Caco-2 (cell line): Measurements from ENCODE around the gene PDIK1L. TPM values are rescaled to one million over a fixed set of nuclear protein-coding genes. Genes with fewer than 3 reads are reported as not detected.

Experiments
- BruUV-seq: library from RNA; stranded (reverse); fragments of 400-500 nt; replicated peaks from 2 replicates; lab custom pipeline; 2021; lab: Mats Ljungman, UMichigan
- CTCF ChIA-PET: fragments of 300-600 bp; sonication (Branson Sonifier 250); formaldehyde crosslinking; loops from one replicate; lab custom pipeline; 2022; ENCODE audit warnings: antibody characterized with exemption; lab: Charles Lee
- POLR2A ChIA-PET: fragments of 300-600 bp; sonication (Branson Sonifier 250); formaldehyde crosslinking; loops from one replicate; lab custom pipeline; 2022; ENCODE audit warnings: antibody characterized with exemption; lab: Charles Lee
- DNase-seq, 2 experiments: peaks; one replicate each; pipeline versions ENCODE4 v3.0.0 to v3.0.0-alpha.2; 2020 to 2022
- H3K27me3 ChIP-seq: replicated peaks from 2 replicates; pipeline ENCODE4 v1.6.0; 2011; ENCODE audit warnings: low read length; ENCODE audit not compliant: control insufficient read depth, insufficient read depth
- H3K36me3 ChIP-seq: 2 replicates; pipeline ENCODE4 v1.5.1; 2011; ENCODE audit warnings: low read length; ENCODE audit not compliant: control insufficient read depth, insufficient read depth
- H3K4me1 ChIP-seq: fragments of 250-450 bp; sonication (Bioruptor Pico); 2 replicates; pipeline ENCODE4 v1.5.1; 2020; ENCODE audit warnings: mild to moderate bottlenecking
- H3K4me3 ChIP-seq: 2 replicates; pipeline ENCODE4 v1.5.1; 2011; ENCODE audit warnings: low read depth, mild to moderate bottlenecking, control low read depth, low read length
- H3K9me3 ChIP-seq: fragments of 250-450 bp; sonication (Bioruptor Pico); 2 replicates; pipeline ENCODE4 v1.5.1; 2020; ENCODE audit warnings: mild to moderate bottlenecking, moderate library complexity
- H3K27ac Mint-ChIP-seq: one replicate; pipeline ENCODE4 v1.8.0; 2022; ENCODE audit warnings: mixed read lengths; ENCODE audit not compliant: unreplicated experiment
- H3K27me3 Mint-ChIP-seq: one replicate; pipeline ENCODE4 v1.8.0; 2022; ENCODE audit warnings: mixed read lengths; ENCODE audit not compliant: insufficient read depth, unreplicated experiment
- H3K36me3 Mint-ChIP-seq: one replicate; pipeline ENCODE4 v1.8.0; 2022; ENCODE audit warnings: mild to moderate bottlenecking, mixed read lengths; ENCODE audit not compliant: insufficient read depth, unreplicated experiment
- H3K4me1 Mint-ChIP-seq: one replicate; pipeline ENCODE4 v1.8.0; 2022; ENCODE audit warnings: low read depth, mixed read lengths; ENCODE audit not compliant: unreplicated experiment
- H3K4me3 Mint-ChIP-seq: one replicate; pipeline ENCODE4 v1.8.0; 2022; ENCODE audit warnings: mild to moderate bottlenecking, moderate library complexity, mixed read lengths; ENCODE audit not compliant: unreplicated experiment
- H3K9me3 Mint-ChIP-seq: one replicate; pipeline ENCODE4 v1.8.0; 2022; ENCODE audit warnings: mixed read lengths; ENCODE audit not compliant: unreplicated experiment
- intact Hi-C: fragments of 100-400 bp; cut with micrococcal nuclease; formaldehyde crosslinking; loops from one replicate; pipeline ENCODE4 v1.10.0; 2022; ENCODE audit not compliant: unreplicated experiment
- total RNA-seq: library from RNA; stranded (reverse); gene quantifications from 2 replicates; pipeline ENCODE4 v1.2.3, GENCODE V29; 2022
- TF ChIP-seq, protein P1 (sequence below), 2 experiments: fragments of 200-600 bp in 1 of 2; IDR thresholded peaks; 1 replicate in 1 of 2; 2 replicates in 1 of 2; pipeline versions ENCODE4 v1.5.1 to v1.8.0; 2011 to 2022; ENCODE audit warnings: antibody characterized with exemption in 1 of 2, control low read depth in 1 of 2, inconsistent platforms in 1 of 2, low read depth in 1 of 2, low read length in 1 of 2, mild to moderate bottlenecking in 1 of 2, moderate library complexity in 1 of 2; ENCODE audit not compliant: insufficient read depth in 1 of 2, severe bottlenecking in 1 of 2, unreplicated experiment in 1 of 2

PDIK1L gene
- total RNA-seq, 1 experiment from 2014 or later: 5.5 TPM

DNA sequence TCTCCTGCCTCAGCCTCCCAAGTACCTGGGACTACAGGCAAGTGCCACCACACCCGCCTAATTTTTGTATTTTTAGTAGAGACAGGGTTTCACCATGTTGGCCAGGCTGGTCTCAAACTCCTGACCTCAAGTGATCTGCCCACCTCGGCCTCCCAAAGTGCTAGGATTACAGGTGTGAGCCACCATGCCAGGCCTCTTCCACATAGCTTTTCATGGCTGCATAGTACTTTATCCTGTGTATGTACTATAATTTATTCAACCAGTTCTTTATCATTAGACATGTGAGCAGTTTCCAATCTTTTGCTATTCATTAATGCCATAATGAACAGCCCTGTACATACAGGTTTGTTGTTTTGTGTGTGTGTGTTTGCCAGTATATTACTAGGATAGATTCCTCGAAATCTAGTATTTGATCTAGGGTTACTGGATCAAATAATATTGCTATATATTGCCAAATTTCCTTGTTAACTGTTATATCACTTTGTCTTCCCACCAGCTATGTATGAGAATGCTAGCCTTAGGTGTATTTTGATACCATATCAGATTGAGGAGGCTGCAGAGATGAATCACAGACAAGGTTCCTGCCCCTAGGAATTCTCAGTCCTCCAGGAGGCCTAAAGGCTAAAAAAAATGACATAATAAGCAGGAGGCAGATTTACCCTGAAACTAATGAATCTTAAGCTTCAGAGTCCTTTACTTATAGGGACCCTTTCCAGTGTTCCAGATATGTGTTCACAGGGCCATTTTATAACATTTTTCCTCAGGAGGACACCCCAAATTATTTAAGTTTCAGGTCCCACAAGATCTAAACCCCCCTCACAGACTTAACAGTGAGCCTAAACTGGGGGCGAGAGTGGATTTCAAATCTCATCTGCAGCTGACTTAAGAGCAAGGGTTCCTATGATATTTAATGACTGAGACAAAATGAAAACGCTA is 2.1 kb upstream of the PDIK1L start:
- CTCF ChIA-PET: interaction anchor here (0.6 to 1.2 kb wide), 3 partner anchors 36 to 414 kb away, joined by 4 to 5 read pairs (median 5); no protein-coding TSS in a partner anchor

DNA sequence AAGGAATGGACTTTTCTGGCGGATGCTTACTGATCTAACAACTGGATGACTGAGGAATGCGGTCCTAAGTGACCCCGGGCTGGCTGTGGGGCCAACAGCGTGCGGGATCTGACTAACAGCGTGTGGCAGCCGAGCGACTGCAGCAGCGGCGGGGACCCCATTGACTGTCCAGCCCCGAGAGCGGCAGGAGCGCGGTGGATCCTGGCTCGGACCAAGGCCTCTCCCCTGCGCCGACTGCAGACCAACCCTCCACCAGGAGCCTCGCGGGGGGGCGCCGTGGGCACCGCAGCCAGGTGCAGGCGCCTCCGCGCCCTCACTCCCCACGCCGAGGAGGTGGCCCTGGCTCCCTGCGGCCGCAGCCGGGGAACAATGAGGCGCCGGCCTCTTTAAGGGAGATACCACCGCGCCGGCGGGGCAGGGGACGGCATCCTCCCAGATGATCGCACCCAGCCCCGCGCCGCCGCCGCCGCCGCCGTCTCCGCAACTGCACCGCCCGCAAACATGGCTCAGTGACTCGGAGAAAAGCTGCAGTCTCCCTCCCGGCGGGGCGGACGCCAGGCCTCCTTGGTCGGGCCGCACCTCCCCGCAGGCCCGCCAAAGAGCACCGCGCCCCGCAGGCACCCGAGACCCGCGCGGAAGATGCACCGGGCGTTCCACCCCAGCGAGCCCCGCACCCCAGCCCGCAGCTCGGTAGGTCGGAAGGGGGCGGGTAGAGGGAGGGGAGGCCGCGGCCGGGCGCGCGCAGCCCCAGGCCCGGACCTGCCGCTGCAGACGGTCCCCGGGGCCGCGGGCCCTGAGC is 694 bp upstream of the PDIK1L start:
- intact Hi-C loops: no loop called here
- DNase-seq: peak; percentile 81 to 87
- H3K27ac Mint-ChIP-seq: peak overlapping the region; percentile 70
- Histone ChIP-seq H3K9me3 (no peaks in the 10 kb centered on the region), H3K4me3 (peak overlapping the region; percentile 97), H3K4me1 (no peaks in the 10 kb centered on the region; the same call in 1 of the 2 replicates), H3K36me3 (no peaks in the 10 kb centered on the region), H3K27me3 (no peaks in the 10 kb centered on the region)
- TF ChIP-seq, protein P1, sequence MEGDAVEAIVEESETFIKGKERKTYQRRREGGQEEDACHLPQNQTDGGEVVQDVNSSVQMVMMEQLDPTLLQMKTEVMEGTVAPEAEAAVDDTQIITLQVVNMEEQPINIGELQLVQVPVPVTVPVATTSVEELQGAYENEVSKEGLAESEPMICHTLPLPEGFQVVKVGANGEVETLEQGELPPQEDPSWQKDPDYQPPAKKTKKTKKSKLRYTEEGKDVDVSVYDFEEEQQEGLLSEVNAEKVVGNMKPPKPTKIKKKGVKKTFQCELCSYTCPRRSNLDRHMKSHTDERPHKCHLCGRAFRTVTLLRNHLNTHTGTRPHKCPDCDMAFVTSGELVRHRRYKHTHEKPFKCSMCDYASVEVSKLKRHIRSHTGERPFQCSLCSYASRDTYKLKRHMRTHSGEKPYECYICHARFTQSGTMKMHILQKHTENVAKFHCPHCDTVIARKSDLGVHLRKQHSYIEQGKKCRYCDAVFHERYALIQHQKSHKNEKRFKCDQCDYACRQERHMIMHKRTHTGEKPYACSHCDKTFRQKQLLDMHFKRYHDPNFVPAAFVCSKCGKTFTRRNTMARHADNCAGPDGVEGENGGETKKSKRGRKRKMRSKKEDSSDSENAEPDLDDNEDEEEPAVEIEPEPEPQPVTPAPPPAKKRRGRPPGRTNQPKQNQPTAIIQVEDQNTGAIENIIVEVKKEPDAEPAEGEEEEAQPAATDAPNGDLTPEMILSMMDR (IDR thresholded peaks at IDR 0.05; ENCODE audit: insufficient read depth in 1 of 2, low read depth in 1 of 2, low read length in 1 of 2, severe bottlenecking in 1 of 2, unreplicated experiment in 1 of 2): no peak
- no TSS peak for BruUV-seq
- POLR2A ChIA-PET: interaction anchor here (0.6 kb wide), 2 partner anchors 16 to 178 kb away, joined by 3 to 5 read pairs; no protein-coding TSS in a partner anchor
- H3K4me3 Mint-ChIP-seq: peak overlapping the region; percentile 90
- H3K9me3 Mint-ChIP-seq: no peaks in the 10 kb centered on the region
- no peaks in the 10 kb centered on the region for H3K27me3 Mint-ChIP-seq
- H3K36me3 Mint-ChIP-seq: peaks cover 4% of the 10 kb centered on the region
- no peaks in the 10 kb centered on the region for H3K4me1 Mint-ChIP-seq
- CTCF ChIA-PET: interaction anchor here (1.0 to 2.0 kb wide), 2 partner anchors 34 to 215 kb away, joined by 3 to 7 read pairs; no protein-coding TSS in a partner anchor

More for the DNA sequence above, 2.1 kb upstream of the PDIK1L start:
- intact Hi-C loops: no loop called here
- Histone ChIP-seq H3K9me3 (no peaks in the 10 kb centered on the region), H3K4me3 (peak overlapping the region; percentile 97; the same call in 1 of the 2 replicates), H3K36me3 (no peaks in the 10 kb centered on the region), H3K4me1 (peaks cover 7% of the 10 kb centered on the region), H3K27me3 (no peaks in the 10 kb centered on the region)
- TF ChIP-seq, protein P1 (IDR thresholded peaks at IDR 0.05; ENCODE audit: insufficient read depth in 1 of 2, low read depth in 1 of 2, low read length in 1 of 2, severe bottlenecking in 1 of 2, unreplicated experiment in 1 of 2): no peak
- POLR2A ChIA-PET: no interaction called here
- Mint-ChIP-seq H3K27me3 (no peaks in the 10 kb centered on the region), H3K4me1 (peaks cover 7% of the 10 kb centered on the region), H3K36me3 (peaks cover 4% of the 10 kb centered on the region), H3K27ac (peak overlapping the region; percentile 70), H3K4me3 (peak overlapping the region; percentile 90), H3K9me3 (no peaks in the 10 kb centered on the region)
- DNase-seq: no peak
- BruUV-seq: no TSS peak

DNA sequence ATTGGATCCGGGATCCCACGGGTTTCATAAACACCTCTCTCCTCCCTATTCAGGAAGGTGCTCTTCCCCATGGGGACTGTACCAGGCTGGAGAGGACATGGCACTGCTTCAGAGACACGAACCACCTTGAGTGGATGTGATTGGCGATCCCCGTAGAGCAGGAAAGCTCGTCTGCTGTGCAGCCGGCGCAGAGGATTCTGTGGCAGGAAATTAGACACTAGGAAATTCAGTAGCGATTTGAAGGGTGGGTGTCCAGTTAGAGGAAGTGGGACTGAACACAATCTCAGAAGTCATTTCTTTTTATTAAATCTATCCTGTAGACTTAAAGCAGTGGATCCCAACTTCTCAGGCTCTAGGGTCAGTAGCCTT is 767 bp downstream of the PDIK1L start:
- Histone ChIP-seq H3K27me3 (no peaks in the 10 kb centered on the region), H3K4me1 (no peaks in the 10 kb centered on the region; the same call in 1 of the 2 replicates), H3K4me3 (peak overlapping the region; percentile 97), H3K36me3 (no peaks in the 10 kb centered on the region), H3K9me3 (no peaks in the 10 kb centered on the region)
- ChIA-PET CTCF (interaction anchor here (2.0 kb wide), 1 partner anchor 32 kb away, joined by 7 read pairs; no protein-coding TSS in a partner anchor), POLR2A (no interaction called here)
- intact Hi-C loops: no loop called here
- Mint-ChIP-seq H3K4me1 (no peaks in the 10 kb centered on the region), H3K4me3 (peak overlapping the region; percentile 90), H3K27ac (peak overlapping the region; percentile 76), H3K36me3 (peaks cover 6% of the 10 kb centered on the region), H3K9me3 (no peaks in the 10 kb centered on the region), H3K27me3 (no peaks in the 10 kb centered on the region)
- no peak for DNase-seq
- TF ChIP-seq, protein P1 (IDR thresholded peaks at IDR 0.05; ENCODE audit: insufficient read depth in 1 of 2, low read depth in 1 of 2, low read length in 1 of 2, severe bottlenecking in 1 of 2, unreplicated experiment in 1 of 2): no peak
- no TSS peak for BruUV-seq
